Aortic smooth muscle cell (primary cell): Measurements from ENCODE around the gene PPEF1. TPM values are rescaled to one million over a fixed set of nuclear protein-coding genes. Genes with fewer than 3 reads are reported as not detected.

Experiments
- total RNA-seq: library from RNA; depleted of rRNA; stranded (reverse); fragments of >200 nt; gene quantifications from 2 replicates; pipeline ENCODE4 v1.2.3, GENCODE V29; 2014

The PPEF1 gene, protein sequence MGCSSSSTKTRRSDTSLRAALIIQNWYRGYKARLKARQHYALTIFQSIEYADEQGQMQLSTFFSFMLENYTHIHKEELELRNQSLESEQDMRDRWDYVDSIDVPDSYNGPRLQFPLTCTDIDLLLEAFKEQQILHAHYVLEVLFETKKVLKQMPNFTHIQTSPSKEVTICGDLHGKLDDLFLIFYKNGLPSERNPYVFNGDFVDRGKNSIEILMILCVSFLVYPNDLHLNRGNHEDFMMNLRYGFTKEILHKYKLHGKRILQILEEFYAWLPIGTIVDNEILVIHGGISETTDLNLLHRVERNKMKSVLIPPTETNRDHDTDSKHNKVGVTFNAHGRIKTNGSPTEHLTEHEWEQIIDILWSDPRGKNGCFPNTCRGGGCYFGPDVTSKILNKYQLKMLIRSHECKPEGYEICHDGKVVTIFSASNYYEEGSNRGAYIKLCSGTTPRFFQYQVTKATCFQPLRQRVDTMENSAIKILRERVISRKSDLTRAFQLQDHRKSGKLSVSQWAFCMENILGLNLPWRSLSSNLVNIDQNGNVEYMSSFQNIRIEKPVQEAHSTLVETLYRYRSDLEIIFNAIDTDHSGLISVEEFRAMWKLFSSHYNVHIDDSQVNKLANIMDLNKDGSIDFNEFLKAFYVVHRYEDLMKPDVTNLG
- under 0.01 TPM in 1 of 2 replicates, not detected in the other for total RNA-seq

DNA sequence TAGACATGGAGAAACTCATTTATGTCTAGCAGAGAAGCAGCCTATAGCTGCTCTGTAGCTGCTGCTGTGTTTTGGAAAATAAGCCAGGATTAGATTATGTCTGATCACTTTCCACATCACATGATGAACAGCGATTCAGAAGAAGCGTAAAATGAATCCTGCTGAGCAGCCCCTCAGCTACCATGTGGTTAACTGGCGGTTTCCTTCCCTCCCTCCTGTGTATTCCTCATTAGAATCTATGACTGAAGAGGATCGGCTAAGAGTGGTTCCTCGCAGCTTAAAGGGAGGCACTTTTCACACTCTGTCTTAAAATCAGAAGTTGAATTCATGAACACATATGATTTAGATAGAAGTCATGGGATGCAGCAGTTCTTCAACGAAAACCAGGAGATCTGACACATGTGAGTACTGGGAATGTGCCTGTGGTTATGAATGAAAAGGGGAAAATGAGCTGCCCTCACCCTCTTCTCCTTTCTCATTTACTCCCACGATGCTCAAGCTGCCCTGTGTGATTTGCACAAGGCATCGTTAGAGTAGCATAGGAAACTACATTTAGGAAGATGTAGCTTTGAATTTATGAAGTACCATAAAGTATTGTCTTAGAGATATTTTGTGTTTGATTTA lies at the start of gene PPEF1:
Gene PPEF1 (plus strand): TSS at position 220 of the 624 bp plus-strand sequence. CDS start 136 bp downstream, at position 356.

DNA sequence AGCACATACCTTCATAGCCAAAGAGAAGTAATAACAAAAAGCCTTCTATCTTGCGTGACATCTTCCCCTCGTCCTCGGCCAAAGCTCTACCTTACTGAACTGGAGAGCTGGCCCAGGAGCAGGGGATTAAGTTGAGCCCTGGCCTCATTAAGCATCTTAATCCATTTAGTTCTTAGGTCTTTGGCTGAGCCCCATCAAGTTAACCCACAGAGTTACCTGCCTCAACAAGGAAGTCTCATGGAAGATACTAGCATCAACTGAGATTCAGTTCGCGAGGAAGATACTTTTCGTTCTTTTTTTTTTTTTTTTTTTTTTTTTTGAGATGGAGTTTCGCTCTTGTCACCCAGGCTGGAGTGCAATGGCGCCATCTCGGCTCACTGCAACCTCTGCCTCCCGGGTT lies 35.4 kb upstream of the PPEF1 start, which contains the start of gene RS1:
Gene RS1 (minus strand): TSS at position 101 of the 400 bp plus-strand sequence. CDS start 40 bp downstream, at position 61.

Other genes with a start within 250 kb of the PPEF1 start
- not detected in 2 replicates for gene RS1, start 35.5 kb upstream of the PPEF1 start, total RNA-seq